Ectodermal cell (in vitro differentiated cells): ENCODE results near the gene AFF1.
A peak's percentile ranks its signal among the peaks of the same experiment; 100 is the strongest.

Source experiments
- H3K27ac ChIP-seq: 2 replicates; pipeline ENCODE4 v1.7.0; 2013; ENCODE audit warnings: mild to moderate bottlenecking, low read depth, low read length; ENCODE audit not compliant: insufficient read depth, poor library complexity, severe bottlenecking
- H3K27me3 ChIP-seq: 2 replicates; pipeline ENCODE4 v1.7.0; 2013; ENCODE audit warnings: mild to moderate bottlenecking, low read length; ENCODE audit not compliant: insufficient read depth, control insufficient read depth, poor library complexity, severe bottlenecking
- H3K36me3 ChIP-seq: one replicate; pipeline ENCODE4 v1.7.0; 2013; ENCODE audit warnings: low read length; ENCODE audit not compliant: control insufficient read depth, insufficient read depth
- H3K4me1 ChIP-seq: one replicate; pipeline ENCODE4 v1.7.0; 2013; ENCODE audit warnings: low read length; ENCODE audit not compliant: control insufficient read depth, insufficient read depth
- H3K4me3 ChIP-seq: 2 replicates; pipeline ENCODE4 v1.7.0; 2013; ENCODE audit warnings: low read depth, low read length, control low read depth; ENCODE audit not compliant: insufficient read depth
- H3K9me3 ChIP-seq: 2 replicates; pipeline ENCODE4 v1.7.0; 2013; ENCODE audit warnings: mild to moderate bottlenecking, low read length, moderate library complexity; ENCODE audit not compliant: control insufficient read depth
- WGBS, 2 experiments: methylation state at CpG; one replicate each; pipeline ENCODE4 v1.1.7; 2013; ENCODE audit warnings: missing lambda C conversion rate in 2 of 2; 5-methylcytosine and 5-hydroxymethylcytosine counted together

Gene AFF1

GRCh38 chr4:86968547-86968946 lies 33.7 kb downstream of the AFF1 start:
- Histone ChIP-seq H3K4me3 (no peak overlapping the region), H3K4me1 (peaks cover 30% of the 10 kb centered on the region), H3K27ac (no peak overlapping the region), H3K36me3 (no peaks in the 10 kb centered on the region), H3K9me3 (no peaks in the 10 kb centered on the region), H3K27me3 (no peaks in the 10 kb centered on the region)
- 92% methylated on average over 2 of the region's 2 CpGs for WGBS, 2 experiments

DNA sequence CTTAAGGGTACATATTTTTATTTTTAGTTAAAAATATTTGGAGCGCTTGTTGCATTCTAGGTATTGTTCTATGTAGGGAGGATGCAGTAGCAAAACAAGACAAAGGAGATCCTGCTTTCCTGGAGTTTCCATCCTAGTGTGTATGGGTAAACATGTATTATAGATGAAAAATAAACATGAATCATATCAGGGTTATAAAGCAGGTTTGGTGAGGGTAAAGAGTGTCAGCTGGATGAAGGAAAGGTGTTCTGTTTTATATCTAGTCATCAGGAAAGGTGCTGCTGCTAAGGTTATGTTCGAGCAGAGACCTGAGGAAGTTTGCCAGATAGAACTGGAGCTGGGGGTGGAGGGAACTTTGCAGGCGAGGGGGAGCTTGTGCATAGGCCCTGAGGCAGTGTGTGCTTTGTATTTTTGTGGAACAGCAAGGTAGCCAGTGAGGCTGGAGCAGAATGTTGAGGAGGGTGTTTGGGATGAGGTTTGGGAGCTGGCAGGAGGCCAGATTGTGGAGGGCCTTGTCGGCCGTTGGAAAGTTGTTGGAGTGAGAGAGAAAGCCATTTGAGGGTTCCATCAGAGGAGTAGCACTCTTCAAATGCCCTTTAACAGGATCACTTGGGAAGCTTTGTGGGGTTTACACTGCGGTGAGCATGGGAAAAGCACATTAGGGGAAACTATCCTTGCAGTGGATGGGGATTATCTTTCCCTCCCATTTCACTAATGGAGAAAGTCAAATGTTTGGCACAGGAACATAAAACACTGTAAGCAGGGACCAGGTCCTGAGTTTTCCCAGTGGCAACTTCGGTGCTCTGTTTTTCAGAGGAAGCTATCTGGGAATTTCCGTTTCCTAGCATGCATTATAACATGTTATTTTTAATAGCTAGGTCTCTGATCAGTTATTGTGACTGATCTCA lies 35.9 kb downstream of the AFF1 start:
- Histone ChIP-seq H3K4me1 (peaks cover 19% of the 10 kb centered on the region), H3K27me3 (no peaks in the 10 kb centered on the region), H3K27ac (peak overlapping the region; percentile 52), H3K36me3 (no peaks in the 10 kb centered on the region), H3K9me3 (no peaks in the 10 kb centered on the region), H3K4me3 (no peak overlapping the region)
- 87 to 91% methylated on average over 8 of the region's 8 CpGs for whole genome bisulfite sequencing, 2 experiments

DNA sequence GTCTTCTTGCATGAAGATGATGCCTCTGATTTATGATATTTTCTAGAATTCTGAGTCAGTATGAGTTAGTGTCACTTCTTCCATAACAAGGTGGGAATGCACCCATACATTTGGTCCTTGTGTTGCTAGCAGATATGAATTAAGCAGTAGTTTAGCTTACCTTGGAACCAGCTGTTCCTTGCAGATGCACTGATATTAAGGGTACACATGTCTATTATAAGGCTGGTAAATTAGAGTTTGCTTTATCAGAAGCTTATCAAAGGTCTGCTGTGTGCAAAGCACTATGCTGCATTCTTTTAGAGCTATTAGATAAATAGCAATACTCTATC lies 36.5 kb downstream of the AFF1 start:
- H3K4me3 ChIP-seq, result no peak overlapping the region
- peaks cover 12% of the 10 kb centered on the region for H3K4me1 ChIP-seq
- H3K36me3 ChIP-seq, result no peaks in the 10 kb centered on the region
- no peaks in the 10 kb centered on the region for H3K27me3 ChIP-seq
- H3K9me3 ChIP-seq, result no peaks in the 10 kb centered on the region
- H3K27ac ChIP-seq, result no peak overlapping the region

- Histone ChIP-seq H3K36me3 (no peaks in the 10 kb centered on the region), H3K4me3 (no peak overlapping the region), H3K27ac (peak overlapping the region; percentile 30), H3K9me3 (no peaks in the 10 kb centered on the region), H3K4me1 (peaks cover 11% of the 10 kb centered on the region), H3K27me3 (no peaks in the 10 kb centered on the region)
- WGBS, 2 experiments, result 69 to 73% methylated on average over 3 of the region's 3 CpGs
Measured at GRCh38 chr4:86972997-86973396, 38.2 kb downstream of the AFF1 start.

GRCh38 chr4:86973668-86974067 lies 38.9 kb downstream of the AFF1 start:
- Histone ChIP-seq H3K4me3 (no peak overlapping the region), H3K9me3 (no peaks in the 10 kb centered on the region), H3K27me3 (no peaks in the 10 kb centered on the region), H3K36me3 (no peaks in the 10 kb centered on the region), H3K4me1 (peaks cover 11% of the 10 kb centered on the region), H3K27ac (no peak overlapping the region)
- WGBS, 2 experiments, result 92 to 94% methylated on average over 4 of the region's 4 CpGs

DNA sequence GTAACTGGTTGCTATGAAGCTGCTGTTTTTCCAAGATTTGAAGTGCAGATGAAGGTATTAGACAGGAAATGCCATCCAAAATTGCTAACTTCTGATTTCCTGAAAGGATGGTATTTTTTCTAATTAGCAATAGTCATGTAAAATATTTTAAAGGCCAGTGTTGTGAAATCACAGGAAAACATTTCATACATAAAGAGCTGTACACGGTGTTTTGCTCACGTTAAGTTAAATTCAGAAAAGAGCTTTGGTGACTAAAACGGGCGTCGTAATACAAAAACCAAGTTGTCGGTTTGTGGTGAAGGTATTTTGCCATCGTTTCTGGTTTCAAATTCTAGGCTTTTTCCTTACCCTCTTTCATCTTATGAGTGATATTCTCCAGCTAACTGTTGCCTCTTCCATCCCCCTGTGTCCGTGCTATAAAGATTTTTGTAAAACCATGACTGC lies 39.8 kb downstream of the AFF1 start:
- H3K27ac ChIP-seq, result no peak overlapping the region

GRCh38 chr4:86975927-86976326 lies 41.1 kb downstream of the AFF1 start:
- Histone ChIP-seq H3K9me3 (no peaks in the 10 kb centered on the region), H3K4me3 (no peak overlapping the region), H3K27me3 (no peaks in the 10 kb centered on the region), H3K4me1 (peaks cover 7% of the 10 kb centered on the region), H3K27ac (no peak overlapping the region), H3K36me3 (no peaks in the 10 kb centered on the region)
- 88 to 99% methylated on average over 2 of the region's 2 CpGs for WGBS, 2 experiments

More for the DNA sequence above, 39.8 kb downstream of the AFF1 start:
- Histone ChIP-seq H3K4me3 (no peak overlapping the region), H3K36me3 (no peaks in the 10 kb centered on the region), H3K4me1 (peaks cover 11% of the 10 kb centered on the region), H3K27me3 (no peaks in the 10 kb centered on the region), H3K9me3 (no peaks in the 10 kb centered on the region)
- 83 to 84% methylated on average over 8 of the region's 8 CpGs for WGBS, 2 experiments

- H3K4me3 ChIP-seq, result no peak overlapping the region
- no peak overlapping the region for H3K27ac ChIP-seq
- H3K9me3 ChIP-seq, result no peaks in the 10 kb centered on the region
- WGBS, 2 experiments, result 93 to 94% methylated on average over 1 to 4 of the region's 4 CpGs
- no peaks in the 10 kb centered on the region for H3K27me3 ChIP-seq
- H3K36me3 ChIP-seq, result no peaks in the 10 kb centered on the region
- H3K4me1 ChIP-seq, result no peaks in the 10 kb centered on the region
Measured at GRCh38 chr4:86976801-86977485, 42.1 kb downstream of the AFF1 start.

GRCh38 chr4:86977621-86978184 lies 42.9 kb downstream of the AFF1 start:
- WGBS, 2 experiments, result 87 to 92% methylated on average over 5 of the region's 5 CpGs
- H3K27me3 ChIP-seq, result no peaks in the 10 kb centered on the region
- no peaks in the 10 kb centered on the region for H3K36me3 ChIP-seq
- no peak overlapping the region for H3K27ac ChIP-seq
- H3K4me3 ChIP-seq, result no peak overlapping the region
- H3K9me3 ChIP-seq, result no peaks in the 10 kb centered on the region
- no peaks in the 10 kb centered on the region for H3K4me1 ChIP-seq

DNA sequence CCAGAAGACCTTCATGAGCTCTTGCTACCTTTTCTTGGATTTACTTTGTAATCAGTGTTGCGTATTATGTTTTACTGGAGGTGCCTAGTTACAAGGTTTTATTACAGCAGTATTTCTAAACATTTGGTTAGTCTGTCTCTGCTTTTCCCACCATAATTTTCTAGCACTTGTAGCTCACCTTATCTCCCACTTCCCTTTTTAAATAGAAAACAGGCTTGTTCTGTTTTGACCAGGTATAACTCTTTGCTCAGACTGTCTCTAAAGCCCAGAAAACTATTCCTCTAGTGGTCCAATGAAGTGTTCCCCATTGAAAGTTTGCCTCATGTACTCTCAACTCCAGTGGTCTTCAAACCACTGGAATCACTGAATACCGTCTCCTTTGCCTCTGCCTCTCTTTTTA lies 43.9 kb downstream of the AFF1 start:
- Histone ChIP-seq H3K4me3 (no peak overlapping the region), H3K9me3 (no peaks in the 10 kb centered on the region), H3K27me3 (no peaks in the 10 kb centered on the region), H3K36me3 (no peaks in the 10 kb centered on the region), H3K27ac (no peak overlapping the region), H3K4me1 (no peaks in the 10 kb centered on the region)
- WGBS, 2 experiments, result 88 to 92% methylated on average over 1 of the region's 2 CpGs
